CD14-positive monocyte (primary cell): ENCODE results near the gene TGFBR1. TPM values are rescaled to one million over a fixed set of nuclear protein-coding genes. Genes with fewer than 3 reads are reported as not detected.

Experiments
- DNase-seq, 3 donors: peaks; one replicate each; pipeline ENCODE4 v3.0.0-alpha.2; 2011 to 2022
- H2AFZ ChIP-seq: 2 replicates; pipeline ENCODE4 v1.6.0; 2012; ENCODE audit warnings: mild to moderate bottlenecking, low read depth, low read length, inconsistent platforms; ENCODE audit not compliant: insufficient read depth, poor library complexity, severe bottlenecking
- H3K27ac ChIP-seq, 2 donors: 1 replicate in 1 of 2; 2 replicates in 1 of 2; pipeline ENCODE4 v1.5.1; 2012 to 2013; ENCODE audit warnings: low read length in 2 of 2, control low read depth in 1 of 2, inconsistent platforms in 1 of 2, low read depth in 1 of 2, mild to moderate bottlenecking in 1 of 2
- H3K27me3 ChIP-seq, 2 donors: one replicate each; pipeline versions ENCODE4 v1.6.0 to v1.6.1; 2011 to 2013; ENCODE audit warnings: low read length in 2 of 2; ENCODE audit not compliant: control insufficient read depth in 2 of 2, insufficient read depth in 2 of 2
- H3K36me3 ChIP-seq, 2 donors: replicated peaks in 1 of 2; 1 replicate in 1 of 2; 2 replicates in 1 of 2; pipeline versions ENCODE4 v1.5.1 to v1.6.1; 2012 to 2013; ENCODE audit warnings: low read length in 2 of 2, control low read depth in 1 of 2, inconsistent platforms in 1 of 2, mild to moderate bottlenecking in 1 of 2; ENCODE audit not compliant: insufficient read depth in 2 of 2, control insufficient read depth in 1 of 2
- H3K4me1 ChIP-seq, 2 donors: 1 replicate in 1 of 2; 2 replicates in 1 of 2; pipeline versions ENCODE4 v1.5.1 to v1.6.1; 2012 to 2013; ENCODE audit warnings: low read length in 2 of 2, control low read depth in 1 of 2, inconsistent platforms in 1 of 2, mild to moderate bottlenecking in 1 of 2, moderate library complexity in 1 of 2; ENCODE audit not compliant: insufficient read depth in 2 of 2, control insufficient read depth in 1 of 2
- H3K4me2 ChIP-seq: replicated peaks from 2 replicates; pipeline ENCODE3; 2012; ENCODE audit warnings: low read length, moderate library complexity, mild to moderate bottlenecking; ENCODE audit not compliant: poor library complexity, severe bottlenecking; ENCODE audit errors: extremely low read depth
- H3K4me3 ChIP-seq, 3 experiments: fragments of 200-600 bp in 1 of 3; sonication (generic) in 1 of 3; replicated peaks in 1 of 3; 1 replicate in 2 of 3; 2 replicates in 1 of 3; pipeline ENCODE4 v1.5.1; 2011 to 2013; ENCODE audit warnings: low read length in 3 of 3, mild to moderate bottlenecking in 3 of 3, control low read depth in 2 of 3, low read depth in 2 of 3, inconsistent platforms in 1 of 3, moderate library complexity in 1 of 3
- H3K79me2 ChIP-seq: 2 replicates; pipeline ENCODE4 v1.6.0; 2012; ENCODE audit warnings: mild to moderate bottlenecking, control low read depth, inconsistent platforms, low read length, moderate library complexity; ENCODE audit not compliant: insufficient read depth
- H3K9ac ChIP-seq: 2 replicates; pipeline ENCODE4 v1.6.0; 2017; ENCODE audit warnings: low read length, mild to moderate bottlenecking; ENCODE audit not compliant: insufficient read depth, poor library complexity, severe bottlenecking
- H3K9me3 ChIP-seq, 2 donors: replicated peaks in 1 of 2; 1 replicate in 1 of 2; 2 replicates in 1 of 2; pipeline versions ENCODE4 v1.5.1 to v1.6.1; 2012 to 2013; ENCODE audit warnings: low read length in 2 of 2, control low read depth in 1 of 2; ENCODE audit not compliant: control insufficient read depth in 1 of 2, insufficient read depth in 1 of 2
- H4K20me1 ChIP-seq: 2 replicates; pipeline ENCODE4 v1.6.0; 2012; ENCODE audit warnings: mild to moderate bottlenecking, low read length, control low read depth, moderate library complexity; ENCODE audit not compliant: insufficient read depth
- H3K27ac Mint-ChIP-seq, 7 donors: one replicate each; pipeline ENCODE4 v1.8.0; 2020; ENCODE audit warnings: mild to moderate bottlenecking in 7 of 7, mixed read lengths in 7 of 7, moderate library complexity in 6 of 7, inconsistent platforms in 2 of 7
- H3K27me3 Mint-ChIP-seq, 3 donors: one replicate each; pipeline ENCODE4 v1.8.0; 2021 to 2022; ENCODE audit warnings: low read depth in 3 of 3, mild to moderate bottlenecking in 3 of 3, mixed read lengths in 3 of 3, moderate library complexity in 3 of 3, inconsistent platforms in 1 of 3
- H3K36me3 Mint-ChIP-seq, 2 donors: one replicate each; pipeline ENCODE4 v1.8.0; 2020; ENCODE audit warnings: mixed read lengths in 2 of 2, inconsistent platforms in 1 of 2, mild to moderate bottlenecking in 1 of 2
- H3K4me1 Mint-ChIP-seq: one replicate; pipeline ENCODE4 v1.8.0; 2020; ENCODE audit warnings: mild to moderate bottlenecking, mixed read lengths
- H3K4me3 Mint-ChIP-seq, 2 donors: one replicate each; pipeline ENCODE4 v1.8.0; 2020; ENCODE audit warnings: mild to moderate bottlenecking in 2 of 2, mixed read lengths in 2 of 2, moderate library complexity in 1 of 2
- H3K9me3 Mint-ChIP-seq, 7 donors: one replicate each; pipeline ENCODE4 v1.8.0; 2020 to 2022; ENCODE audit warnings: mixed read lengths in 7 of 7, mild to moderate bottlenecking in 6 of 7, moderate library complexity in 6 of 7, inconsistent platforms in 2 of 7
- WGBS: methylation state at CpG from one replicate; pipeline ENCODE4 v1.1.5; 2013; ENCODE audit warnings: missing lambda C conversion rate; ENCODE audit not compliant: insufficient coverage; 5-methylcytosine and 5-hydroxymethylcytosine counted together
- intact Hi-C, 2 donors: fragments of 100-400 bp; cut with micrococcal nuclease; formaldehyde crosslinking; loops; one replicate each; pipeline versions ENCODE4 v1.15.0 to v1.15.1; 2023
- polyA plus RNA-seq, 3 donors: library from polyadenylated mRNA; depleted of rRNA in 1 of 3; unstranded in 2 of 3; stranded (reverse) in 1 of 3; fragments of 300-500 nt in 2 of 3; fragments of >200 nt in 1 of 3; fragmentation: Illumina TruSeq in 2 of 3; gene quantifications; 1 replicate in 2 of 3; 2 replicates in 1 of 3; pipeline ENCODE4 v1.2.3, GENCODE V29; 2012 to 2021
- TF ChIP-seq, protein P1 (sequence below): fragments of 200-600 bp; IDR thresholded peaks from one replicate; pipeline ENCODE4 v1.8.0; 2022; ENCODE audit warnings: antibody characterized with exemption, mild to moderate bottlenecking

TGFBR1 gene
- polyA plus RNA-seq, 3 donors = 10.7 to 26.8 (median 25.0) TPM

DNA sequence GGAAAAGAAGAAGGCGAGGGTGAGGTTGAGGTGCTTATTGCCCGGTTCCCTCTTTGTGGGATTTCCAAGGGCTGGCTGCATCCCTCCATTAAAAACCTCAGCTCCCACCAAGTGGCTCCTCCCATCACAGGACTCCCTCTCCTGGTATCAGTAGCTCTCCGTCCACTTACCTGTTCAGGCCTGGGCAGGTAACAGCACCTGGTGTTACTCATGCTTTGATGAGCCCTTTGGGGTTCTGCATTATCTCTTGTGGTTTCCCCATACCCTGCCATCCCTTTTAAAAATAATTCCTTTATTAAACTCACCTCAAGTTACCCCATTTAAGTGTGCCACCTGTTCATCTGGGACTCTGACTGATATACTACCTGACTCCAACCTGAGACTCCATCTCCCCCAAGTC is 17.5 kb upstream of the TGFBR1 start:
- Histone ChIP-seq H3K9ac (no peak overlapping the region), H3K27ac (no peak overlapping the region), H3K4me2 (no peak overlapping the region), H3K9me3 (peaks cover 0 to 5% of the 10 kb centered on the region in 2 donors), H3K79me2 (no peaks in the 10 kb centered on the region), H3K36me3 (no peaks in the 10 kb centered on the region), H3K4me1 (peaks cover 17 to 18% of the 10 kb centered on the region in 2 donors), H3K4me3 (no peak overlapping the region), H4K20me1 (no peaks in the 10 kb centered on the region), H3K27me3 (no peaks in the 10 kb centered on the region), H2AFZ (no peak overlapping the region)
- TF ChIP-seq, protein P1, sequence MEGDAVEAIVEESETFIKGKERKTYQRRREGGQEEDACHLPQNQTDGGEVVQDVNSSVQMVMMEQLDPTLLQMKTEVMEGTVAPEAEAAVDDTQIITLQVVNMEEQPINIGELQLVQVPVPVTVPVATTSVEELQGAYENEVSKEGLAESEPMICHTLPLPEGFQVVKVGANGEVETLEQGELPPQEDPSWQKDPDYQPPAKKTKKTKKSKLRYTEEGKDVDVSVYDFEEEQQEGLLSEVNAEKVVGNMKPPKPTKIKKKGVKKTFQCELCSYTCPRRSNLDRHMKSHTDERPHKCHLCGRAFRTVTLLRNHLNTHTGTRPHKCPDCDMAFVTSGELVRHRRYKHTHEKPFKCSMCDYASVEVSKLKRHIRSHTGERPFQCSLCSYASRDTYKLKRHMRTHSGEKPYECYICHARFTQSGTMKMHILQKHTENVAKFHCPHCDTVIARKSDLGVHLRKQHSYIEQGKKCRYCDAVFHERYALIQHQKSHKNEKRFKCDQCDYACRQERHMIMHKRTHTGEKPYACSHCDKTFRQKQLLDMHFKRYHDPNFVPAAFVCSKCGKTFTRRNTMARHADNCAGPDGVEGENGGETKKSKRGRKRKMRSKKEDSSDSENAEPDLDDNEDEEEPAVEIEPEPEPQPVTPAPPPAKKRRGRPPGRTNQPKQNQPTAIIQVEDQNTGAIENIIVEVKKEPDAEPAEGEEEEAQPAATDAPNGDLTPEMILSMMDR = no peak
- intact Hi-C loops = loop anchor here (5.0 to 10.0 kb wide), 2 partner anchors 35 to 47 kb away; no protein-coding TSS in a partner anchor
- peak overlapping the region in 1 of 7 donors; percentile 14 for H3K27ac Mint-ChIP-seq
- H3K4me3 Mint-ChIP-seq = peak overlapping the region in 1 of 2 donors; percentile 32
- peaks cover 0 to 18% (median 6%) of the 10 kb centered on the region in 7 donors for H3K9me3 Mint-ChIP-seq
- DNase-seq = no peak
- H3K4me1 Mint-ChIP-seq = peaks cover 26% of the 10 kb centered on the region
- 100% methylated on average over 1 of the region's 3 CpGs for WGBS
- H3K36me3 Mint-ChIP-seq = peaks cover 0 to 6% of the 10 kb centered on the region in 2 donors
- H3K27me3 Mint-ChIP-seq = peaks cover 0 to 8% (median 3%) of the 10 kb centered on the region in 3 donors

DNA sequence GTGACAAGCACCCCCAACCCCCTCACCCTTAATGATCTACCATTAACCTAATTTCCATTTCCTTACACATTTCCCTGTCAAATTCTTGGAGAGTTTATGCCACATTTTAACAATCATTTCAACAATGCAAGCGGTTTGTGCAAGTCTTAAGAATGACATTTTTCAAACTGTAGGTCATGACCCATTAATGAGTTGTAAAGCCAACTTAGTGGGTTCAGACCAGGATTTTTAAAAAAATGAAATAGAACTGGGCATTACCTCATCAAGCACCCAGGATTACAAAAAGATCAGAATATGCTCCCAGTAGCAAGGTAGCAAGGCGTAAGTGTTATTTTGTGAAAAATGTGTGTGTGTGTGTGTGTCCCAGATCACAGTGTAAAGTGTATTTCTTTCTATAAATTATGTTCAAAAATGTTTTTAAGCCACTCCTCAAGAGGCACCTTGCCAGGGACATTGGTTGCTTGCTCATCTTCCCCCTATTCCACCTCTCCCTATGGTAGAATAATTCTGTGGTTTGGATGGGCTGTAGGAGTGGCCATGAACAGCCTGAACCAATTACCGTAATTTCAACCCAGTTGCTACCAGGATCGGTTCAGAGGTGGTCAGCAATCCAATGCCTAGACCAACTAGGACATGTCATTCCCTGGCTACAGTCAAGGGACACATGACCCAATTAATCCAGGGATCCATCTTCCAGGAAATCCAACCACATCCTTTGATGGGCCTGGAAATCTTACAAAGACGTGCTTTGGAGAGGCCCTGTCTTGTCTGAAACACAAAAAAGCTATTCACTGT is 14.4 kb upstream of the TGFBR1 start:
- Histone ChIP-seq H3K9ac (no peak overlapping the region), H3K79me2 (no peaks in the 10 kb centered on the region), H3K4me1 (peaks cover 17 to 18% of the 10 kb centered on the region in 2 donors), H2AFZ (no peak overlapping the region), H3K36me3 (no peaks in the 10 kb centered on the region), H3K27ac (no peak overlapping the region), H3K27me3 (no peaks in the 10 kb centered on the region), H3K9me3 (peaks cover 0 to 5% of the 10 kb centered on the region in 2 donors), H3K4me3 (no peak overlapping the region), H4K20me1 (no peaks in the 10 kb centered on the region), H3K4me2 (no peak overlapping the region)
- no peak overlapping the region for H3K4me3 Mint-ChIP-seq
- peaks cover 25% of the 10 kb centered on the region for H3K4me1 Mint-ChIP-seq
- intact Hi-C loops = no loop called here
- peaks cover 0 to 7% (median 1%) of the 10 kb centered on the region in 3 donors for H3K27me3 Mint-ChIP-seq
- peaks cover 0 to 18% (median 6%) of the 10 kb centered on the region in 7 donors for H3K9me3 Mint-ChIP-seq
- H3K27ac Mint-ChIP-seq = no peak overlapping the region
- DNase-seq = no peak
- peaks cover 0 to 6% of the 10 kb centered on the region in 2 donors for H3K36me3 Mint-ChIP-seq
- TF ChIP-seq, protein P1 = no peak
- WGBS = 100% methylated on average over 1 of the region's 5 CpGs
